Lung microvascular endothelial cell (primary cell): ENCODE results near the gene TCIRG1. TPM values are rescaled to one million over a fixed set of nuclear protein-coding genes. Genes with fewer than 3 reads are reported as not detected.

Source experiments
- DNase-seq, 2 donors: peaks; one replicate each; pipeline versions ENCODE4 v3.0.0 to v3.0.0-alpha.2; 2010; ENCODE audit warnings: low read depth in 2 of 2
- total RNA-seq: library from RNA; depleted of rRNA; stranded (reverse); fragments of >200 nt; gene quantifications from 2 replicates; pipeline ENCODE4 v1.2.1, GENCODE V29; 2014

Gene TCIRG1
- total RNA-seq, 1 donor from 2014 or later, result 52.0 TPM

- DNase-seq, result no peak
These were observed 32.1 kb upstream of the TCIRG1 start for GRCh38 chr11:68006606-68007166.

- no peak for DNase-seq
These were observed 31.1 kb upstream of the TCIRG1 start for GRCh38 chr11:68007498-68008380.

GRCh38 chr11:68008381-68009337, 30.2 kb upstream of the TCIRG1 start:
- DNase-seq, result peak in 1 of 2 donors; percentile 14

GRCh38 chr11:68009391-68010089, 29.3 kb upstream of the TCIRG1 start:
- DNase-seq, result peak in 1 of 2 donors; percentile 27

- peak; percentile 31 to 42 for DNase-seq
These were observed 28.5 kb upstream of the TCIRG1 start, which contains the start of gene ALDH3B1 for GRCh38 chr11:68010090-68011041. Gene ALDH3B1, plus strand, starts transcription at chr11:68010327. Its CDS starts 4,971 bp downstream, at chr11:68015298.

GRCh38 chr11:68011051-68011943, 27.5 kb upstream of the TCIRG1 start:
- no peak for DNase-seq

- DNase-seq, result no peak
These were observed 26.6 kb upstream of the TCIRG1 start for GRCh38 chr11:68012044-68012842.

- peak in 1 of 2 donors; percentile 53 for DNase-seq
These were observed 25.8 kb upstream of the TCIRG1 start for GRCh38 chr11:68012843-68013610.

GRCh38 chr11:68013611-68014156, 25.1 kb upstream of the TCIRG1 start:
- DNase-seq, result no peak

- peak in 1 of 2 donors; percentile 77 for DNase-seq
These were observed 24.5 kb upstream of the TCIRG1 start for GRCh38 chr11:68014157-68014946.

GRCh38 chr11:68014947-68015447, 23.8 kb upstream of the TCIRG1 start:
- no peak for DNase-seq

- DNase-seq, result no peak
These were observed 23.4 kb upstream of the TCIRG1 start for GRCh38 chr11:68015467-68015866.

- DNase-seq, result no peak
These were observed 22.5 kb upstream of the TCIRG1 start for GRCh38 chr11:68016161-68016903.

GRCh38 chr11:68016904-68017817, 21.7 kb upstream of the TCIRG1 start:
- no peak for DNase-seq
